Activated T-cell treated with anti-CD3 and anti-CD28 coated beads for 48 hours (primary cell): ENCODE measurements around the gene PLXNC1.

Experiments used
- DNase-seq: peaks from one replicate; pipeline ENCODE4 v3.0.0-alpha.2; 2020; ENCODE audit warnings: low read depth

PLXNC1 gene

DNA sequence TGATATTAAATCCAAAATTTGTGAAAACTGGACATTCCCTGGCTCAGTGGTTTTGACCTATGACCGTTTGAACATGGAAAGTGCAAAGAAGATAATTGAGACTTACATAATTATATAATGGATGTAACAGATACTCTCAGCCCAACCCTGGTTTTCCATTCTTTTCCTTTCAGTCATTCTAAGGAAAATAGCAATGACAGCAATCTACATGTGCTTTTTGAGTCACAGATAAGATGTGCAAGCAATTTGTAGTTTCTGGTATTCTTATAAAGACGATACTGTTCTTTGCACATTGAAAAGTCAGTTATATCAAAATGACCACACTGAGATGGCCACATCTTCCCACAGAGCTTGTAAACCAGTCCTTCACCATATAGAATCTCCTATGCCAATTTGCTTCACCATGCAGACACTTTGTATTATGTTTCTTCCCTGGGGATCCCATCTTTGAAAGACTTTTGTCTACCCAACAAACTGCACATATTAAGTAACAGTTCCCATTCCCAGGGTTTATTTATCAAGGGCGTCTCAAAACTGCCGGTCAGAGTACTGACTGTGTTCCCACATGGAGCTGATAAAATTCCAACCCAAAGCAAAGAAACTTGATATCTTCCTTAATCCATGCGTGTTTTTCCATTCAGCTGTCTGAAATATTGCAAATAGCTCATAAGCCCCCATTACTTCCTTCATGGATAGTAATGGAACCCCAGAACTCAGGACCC is 34.8 kb downstream of the PLXNC1 start:
- no peak for DNase-seq

- no peak for DNase-seq
These were observed 35.5 kb downstream of the PLXNC1 start for GRCh38 chr12:94183708-94184379.

DNA sequence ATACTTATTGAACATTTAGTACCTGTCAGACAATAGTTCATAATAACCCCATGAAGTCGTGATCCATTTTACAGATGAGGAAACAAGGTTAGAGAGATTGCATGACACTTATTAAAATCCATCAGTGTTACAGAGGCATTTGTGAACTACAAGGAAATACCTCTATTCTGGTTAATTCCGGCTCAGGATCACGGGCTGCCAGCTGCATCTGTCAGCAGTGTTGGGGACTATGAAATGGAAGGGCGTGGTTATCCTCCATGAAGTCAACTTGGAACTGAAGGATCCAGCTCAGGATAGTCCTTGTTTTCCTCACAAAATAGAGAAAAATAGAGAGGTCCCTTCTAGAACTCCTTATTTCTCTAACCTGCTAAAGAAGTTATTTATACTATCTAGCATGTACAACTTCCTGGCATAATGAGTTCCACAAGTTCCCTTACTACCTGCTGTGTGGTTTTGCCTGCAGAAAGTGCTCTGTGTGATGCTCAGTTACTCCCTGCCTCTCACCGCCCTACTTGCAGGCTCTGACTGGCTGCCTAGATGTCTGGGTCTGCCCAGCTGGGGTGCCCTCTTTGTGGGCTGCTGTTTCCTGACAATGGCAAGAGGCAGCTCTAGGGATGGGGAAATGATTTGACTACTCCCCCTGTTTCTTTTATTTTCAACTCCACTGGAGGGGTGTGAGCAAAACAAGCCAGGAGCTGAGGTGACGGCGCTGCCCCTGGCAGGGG is 36.8 kb downstream of the PLXNC1 start:
- no peak for DNase-seq

DNA sequence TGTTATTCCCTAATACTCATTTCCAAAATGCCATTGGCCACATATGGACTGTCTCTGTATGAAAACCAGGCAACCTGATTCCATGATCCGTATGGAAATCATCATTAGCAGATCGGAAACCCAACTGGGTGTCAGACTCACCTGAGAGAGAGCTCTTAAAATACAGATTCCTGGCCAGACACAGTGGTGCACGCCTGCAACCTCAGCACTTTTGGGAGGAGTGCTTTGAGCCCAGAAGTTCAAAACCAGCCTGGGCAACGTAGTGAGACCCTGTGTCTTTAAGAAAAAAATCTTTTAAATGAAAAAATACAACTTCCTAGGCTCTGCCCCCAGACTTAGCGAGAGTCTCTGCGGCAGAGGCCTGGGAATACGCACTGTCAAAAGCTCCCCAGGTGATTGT is 37.4 kb downstream of the PLXNC1 start:
- DNase-seq, result no peak

DNA sequence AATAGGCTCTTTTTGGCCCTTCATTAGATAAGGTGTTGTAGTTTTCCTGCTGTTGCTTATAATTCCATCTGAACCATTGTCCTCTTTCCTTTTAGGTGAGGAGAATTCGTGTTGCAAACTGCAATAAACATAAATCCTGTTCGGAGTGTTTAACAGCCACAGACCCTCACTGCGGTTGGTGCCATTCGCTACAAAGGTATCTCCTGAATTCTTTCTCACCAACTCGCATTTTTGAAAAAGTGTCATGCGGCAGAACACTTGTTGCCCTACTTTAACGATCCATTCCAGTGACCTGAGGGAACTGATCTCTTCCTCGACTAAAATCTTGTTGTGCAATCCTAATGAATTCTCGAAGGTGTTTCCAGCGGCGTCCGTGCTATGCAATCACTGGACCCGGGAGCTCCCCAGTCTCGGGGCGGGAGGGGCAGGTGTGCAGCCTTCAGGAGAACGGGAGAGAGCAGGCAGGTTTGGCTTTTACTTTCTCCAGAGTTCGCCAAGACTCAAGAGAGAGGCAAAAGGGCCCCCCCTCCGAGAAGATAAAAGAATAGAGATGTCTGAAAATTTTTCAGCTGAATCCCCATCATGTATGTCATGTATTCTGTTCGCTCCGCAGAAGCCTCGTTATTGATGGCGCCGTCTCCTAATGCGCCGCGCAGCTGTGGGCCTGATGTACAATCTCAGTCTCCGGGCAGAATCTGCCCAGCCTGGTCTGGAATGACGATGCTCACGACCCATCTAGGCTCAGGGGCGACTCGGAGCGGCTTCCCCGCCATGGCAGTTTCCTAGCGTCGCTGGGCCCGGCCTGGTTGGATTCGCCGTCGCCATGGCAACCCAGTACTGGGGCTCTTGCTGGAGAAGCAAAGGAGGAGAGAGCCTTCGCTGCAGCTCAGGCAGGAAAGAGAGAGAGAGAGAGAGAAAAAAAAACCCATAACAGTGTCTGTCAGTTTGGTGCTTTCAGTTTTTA is 38.2 kb downstream of the PLXNC1 start:
- DNase-seq, result no peak

GRCh38 chr12:94187361-94187760 is 39.0 kb downstream of the PLXNC1 start:
- no peak for DNase-seq

- no peak for DNase-seq
These were observed 42.2 kb downstream of the PLXNC1 start for GRCh38 chr12:94190623-94191022.

DNA sequence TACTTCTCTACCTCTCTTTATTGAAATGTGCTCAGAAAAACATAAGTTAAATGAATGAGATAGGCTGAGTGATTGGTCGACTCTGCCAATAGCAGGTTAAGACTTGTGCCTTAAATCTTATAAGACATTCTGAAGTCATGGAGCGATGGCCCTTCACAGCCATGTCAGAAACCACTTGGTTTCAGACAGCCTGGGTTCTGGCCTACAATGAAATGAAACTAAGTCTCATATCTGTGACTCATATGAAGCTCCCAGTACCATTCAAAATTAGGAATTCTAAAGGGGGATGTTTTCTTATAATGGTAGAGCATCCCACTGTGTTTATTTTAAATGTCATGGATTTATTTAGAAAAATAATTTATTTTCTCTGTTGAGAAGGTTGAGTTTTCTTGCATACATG is 42.6 kb downstream of the PLXNC1 start:
- no peak for DNase-seq

GRCh38 chr12:94191811-94192210 is 43.4 kb downstream of the PLXNC1 start:
- no peak for DNase-seq

DNA sequence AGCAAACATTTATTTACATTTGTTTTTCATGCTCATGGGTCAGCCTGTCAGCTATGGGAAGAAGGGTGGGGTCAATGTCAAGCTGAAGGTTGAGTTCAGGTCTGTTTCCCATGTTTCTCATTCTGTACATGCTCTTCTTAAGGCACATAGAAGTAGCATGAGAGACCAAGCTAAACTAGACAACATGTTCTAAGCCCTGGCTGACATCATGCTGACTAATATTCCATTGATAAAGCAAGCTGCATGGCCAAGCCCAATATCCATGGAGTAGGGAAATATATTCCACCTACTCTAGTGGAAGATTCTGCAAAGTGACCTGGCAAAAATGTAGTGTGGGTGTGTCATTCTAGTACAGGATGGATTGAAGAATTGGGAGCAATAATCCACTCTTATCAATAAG is 44.1 kb downstream of the PLXNC1 start:
- DNase-seq, result no peak

DNA sequence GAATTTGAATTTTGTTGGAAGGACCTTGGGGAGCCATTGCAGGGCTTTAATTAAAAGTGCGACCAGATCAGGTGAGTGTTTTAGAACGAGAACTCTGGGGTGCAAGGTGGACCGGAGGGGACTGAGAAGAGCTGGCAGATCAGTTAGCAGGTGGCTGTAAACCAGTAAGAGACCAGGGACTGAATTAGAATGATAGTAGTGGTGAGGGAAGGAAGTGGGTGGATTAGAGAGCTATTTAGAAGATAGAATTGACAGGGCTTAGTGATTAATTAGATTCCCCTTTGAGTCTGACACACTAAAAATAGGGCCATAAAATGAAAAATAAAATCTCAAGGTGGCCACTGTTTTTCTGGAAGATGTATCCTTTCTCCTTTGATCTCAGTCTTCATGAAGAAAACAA is 44.8 kb downstream of the PLXNC1 start:
- DNase-seq, result no peak

DNA sequence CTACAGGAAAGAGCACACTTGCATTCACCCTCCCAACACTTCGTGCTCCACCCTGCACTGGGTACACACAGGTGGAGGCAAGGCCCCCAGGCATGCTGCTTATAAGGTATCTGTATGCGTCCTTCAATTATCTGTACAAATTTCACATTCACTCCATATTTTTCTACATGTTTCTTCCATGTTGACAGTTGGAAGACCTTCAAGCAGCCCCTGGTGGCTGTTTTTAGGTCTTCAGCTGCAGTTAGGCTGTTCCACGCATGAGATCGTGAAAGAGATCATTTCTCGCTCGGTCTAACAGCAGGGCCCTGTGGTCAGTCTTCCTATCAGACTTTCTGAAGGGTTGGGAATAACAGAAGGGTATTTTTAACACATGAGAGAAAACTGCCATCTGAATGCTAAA is 47.1 kb downstream of the PLXNC1 start:
- no peak for DNase-seq

DNA sequence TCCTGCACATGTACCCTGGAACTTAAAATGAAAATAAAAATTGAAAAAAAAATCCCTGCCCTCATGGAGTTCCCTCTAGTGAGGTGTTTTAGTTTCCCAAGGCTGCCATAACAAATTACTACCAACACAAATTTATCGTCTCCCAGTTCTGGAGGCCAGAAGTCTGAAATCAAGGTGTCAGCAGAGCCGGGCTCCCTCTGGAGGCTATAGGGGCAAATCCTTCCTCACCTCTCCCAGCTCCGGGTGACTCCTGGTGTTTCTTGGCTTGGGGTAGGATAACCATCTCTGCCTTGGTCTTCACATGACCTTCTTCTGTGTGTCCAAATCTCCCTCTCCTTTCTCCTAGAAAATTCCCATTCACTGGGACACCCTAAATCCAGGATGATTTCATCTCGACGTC is 50.1 kb downstream of the PLXNC1 start:
- no peak for DNase-seq

- DNase-seq, result no peak
These were observed 50.5 kb downstream of the PLXNC1 start for GRCh38 chr12:94198872-94199271.

DNA sequence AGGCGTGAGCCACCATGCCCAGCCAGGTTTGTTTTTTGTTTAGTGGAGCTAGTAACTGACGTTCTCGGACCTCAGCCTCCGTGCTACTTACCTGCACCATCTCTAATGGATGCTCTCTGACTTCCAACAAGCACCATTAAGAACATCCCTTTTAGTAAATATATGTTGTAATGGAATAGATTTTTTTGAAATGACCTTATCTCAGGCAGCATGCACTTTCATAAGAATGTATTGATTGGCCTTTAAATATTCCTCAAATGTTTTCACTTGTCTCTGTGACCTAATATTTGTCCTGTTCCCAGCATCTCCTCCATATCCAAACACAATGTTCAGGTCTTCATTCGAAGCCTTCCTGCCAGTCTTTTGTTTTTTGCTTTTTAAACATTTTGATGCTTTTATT is 51.7 kb downstream of the PLXNC1 start:
- DNase-seq, result no peak

DNA sequence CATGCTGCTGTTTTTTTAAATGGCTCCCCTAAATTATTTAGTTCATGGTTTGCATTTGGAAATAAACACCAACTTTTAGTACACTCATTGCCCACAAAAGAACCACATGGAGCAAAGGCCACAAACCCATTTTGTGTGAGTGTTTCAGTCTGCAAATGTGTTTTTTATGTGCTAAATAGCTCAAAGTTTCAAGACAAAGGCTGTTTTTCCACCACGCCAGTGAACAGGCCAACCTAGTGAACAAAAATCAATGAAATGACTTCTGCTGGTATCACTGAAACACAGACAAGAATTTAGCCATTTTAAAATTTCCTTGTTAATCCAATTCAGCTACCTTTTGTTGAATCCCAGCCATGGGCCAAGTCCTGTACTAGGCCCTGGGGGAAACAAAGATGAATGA is 52.3 kb downstream of the PLXNC1 start:
- DNase-seq, result no peak

DNA sequence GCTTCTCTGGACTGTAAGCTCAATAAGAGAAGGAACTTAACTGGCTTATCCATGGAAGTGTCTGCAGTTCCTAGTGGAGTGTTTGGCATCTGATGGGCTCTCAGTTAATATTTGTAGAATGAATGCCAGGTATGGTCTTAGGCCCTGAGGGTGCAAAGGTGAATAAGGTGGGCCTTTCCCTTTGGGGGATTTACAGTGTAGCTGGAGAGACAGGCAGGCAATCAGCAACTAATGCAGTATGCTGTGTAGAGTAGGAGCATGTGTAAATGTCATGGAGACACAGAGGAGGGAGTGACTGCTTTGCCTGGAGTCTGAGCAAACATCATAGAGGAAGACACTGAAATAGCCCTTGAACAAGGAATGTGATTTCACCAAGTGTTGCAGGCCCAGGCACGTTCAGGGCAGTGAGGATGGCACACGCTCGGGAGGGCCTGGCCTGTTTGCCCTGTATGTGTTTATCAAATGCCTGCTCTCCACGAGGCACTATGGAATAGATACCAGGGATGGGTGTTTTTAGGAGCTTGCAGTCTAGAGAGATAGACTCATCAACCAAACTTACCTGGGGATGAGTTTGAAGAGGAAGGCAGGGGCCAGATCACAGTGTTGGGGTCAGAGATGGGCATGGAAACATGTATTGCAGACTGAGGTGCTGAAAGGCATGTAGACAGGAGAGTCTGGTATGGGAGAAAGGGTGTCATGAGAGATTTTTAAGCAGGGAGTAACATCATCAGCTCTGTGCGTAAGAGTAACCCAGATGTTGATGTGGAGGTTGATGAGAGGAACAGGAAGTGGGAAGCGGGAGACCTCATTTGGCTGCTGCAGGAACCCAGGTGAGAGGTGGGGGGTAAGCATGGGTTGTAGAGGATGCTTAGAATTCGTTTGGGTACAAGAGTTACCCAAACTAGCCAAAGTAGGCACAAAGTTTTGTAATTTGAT is 54.1 kb downstream of the PLXNC1 start:
- DNase-seq, result no peak

GRCh38 chr12:94203181-94203546 is 54.8 kb downstream of the PLXNC1 start:
- DNase-seq, result no peak

GRCh38 chr12:94203796-94204195 is 55.4 kb downstream of the PLXNC1 start:
- DNase-seq, result no peak

GRCh38 chr12:94204499-94205247 is 56.3 kb downstream of the PLXNC1 start:
- no peak for DNase-seq
